ENCODE results near the gene GADL1. TPM values are rescaled to one million over a fixed set of nuclear protein-coding genes. Genes with fewer than 3 reads are reported as not detected.

Gene GADL1
- total RNA-seq, 1 experiment from 2014 or later, result not detected

DNA sequence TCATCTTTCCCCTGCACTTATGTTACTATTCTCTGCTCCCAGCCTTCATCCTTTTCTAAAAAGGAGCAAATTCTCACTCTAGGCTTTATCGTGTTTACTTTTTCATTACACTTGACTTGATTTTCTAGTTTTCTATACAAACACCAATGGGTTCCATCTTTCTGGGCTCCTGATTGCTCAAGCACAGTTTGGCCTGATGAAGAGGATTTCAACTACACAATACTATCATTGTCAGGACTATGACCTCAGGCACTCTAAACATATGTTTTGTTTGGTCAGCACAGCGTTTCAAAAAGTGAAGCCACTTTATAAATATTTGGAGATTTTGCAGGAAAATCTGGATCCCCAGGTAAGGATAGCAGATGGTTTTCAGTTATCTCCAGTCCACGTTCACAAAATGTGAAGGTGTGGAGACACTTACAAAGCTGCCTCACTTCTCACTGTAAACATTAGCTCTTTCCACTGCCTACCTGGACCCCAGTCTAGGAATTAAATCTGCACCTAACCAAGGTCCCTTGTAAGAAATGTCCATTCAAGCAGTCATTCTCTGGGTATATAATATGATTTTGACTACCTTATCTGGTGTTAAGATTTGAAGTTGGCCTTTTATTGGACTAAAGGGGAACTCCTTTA, 201.8 kb downstream of the GADL1 start (continued):
- TF ChIP-seq SRF (IDR thresholded peaks at IDR 0.05; ENCODE audit: low read depth) (no peak), SP1 (IDR thresholded peaks at IDR 0.05; ENCODE audit: low read depth) (no peak)

GRCh38 chr3:30691944-30692343, 202.5 kb downstream of the GADL1 start:
- no peak for TF ChIP-seq TCF7L2 (IDR thresholded peaks at IDR 0.05; ENCODE audit: borderline replicate concordance, extremely low read depth, insufficient read depth, insufficient read length)
- TF ChIP-seq YY1 (IDR thresholded peaks at IDR 0.05; ENCODE audit: extremely low read depth, insufficient replicate concordance, low read depth, low read length), result no peak
- no peak for TF ChIP-seq EGR1 (IDR thresholded peaks at IDR 0.05; ENCODE audit: low read depth)
- TF ChIP-seq SIN3A (IDR thresholded peaks at IDR 0.05; ENCODE audit: low read depth), result no peak
- no peak for TF ChIP-seq FOSL1 (IDR thresholded peaks at IDR 0.05; ENCODE audit: low read depth)
- no peak for TF ChIP-seq ELF1 (IDR thresholded peaks at IDR 0.05; ENCODE audit: borderline replicate concordance, low read depth)
- no peak for TF ChIP-seq ZFX (IDR thresholded peaks at IDR 0.05)
- no peak for TF ChIP-seq POLR2AphosphoS5 (IDR thresholded peaks at IDR 0.05; ENCODE audit: low read depth, low read length)
- TF ChIP-seq EZH2 (IDR thresholded peaks at IDR 0.05), result no peak
- TF ChIP-seq ZBTB33 (IDR thresholded peaks at IDR 0.05; ENCODE audit: extremely low read depth, insufficient replicate concordance, low read length), result no peak
- TF ChIP-seq CTCF (IDR thresholded peaks at IDR 0.05 in 2 of 3, conservative IDR thresholded peaks at IDR 0.05 in 1 of 3; ENCODE audit: borderline replicate concordance in 1 of 3, insufficient read depth in 1 of 3, low read depth in 2 of 3, low read length in 2 of 3), result no peak
- no peaks in the 10 kb centered on the region for H4K20me1 ChIP-seq (ENCODE audit: insufficient read depth)
- ATAC-seq, result no peak
- no peak overlapping the region for H2AFZ ChIP-seq (ENCODE audit: low read depth, low read length, poor library complexity, severe bottlenecking)
- H3K79me2 ChIP-seq (ENCODE audit: insufficient read depth, low read length), result peaks cover 42% of the 10 kb centered on the region
- H3K27me3 ChIP-seq (ENCODE audit: insufficient read depth, low read length), result no peaks in the 10 kb centered on the region
- no peak overlapping the region for H3K27ac ChIP-seq (ENCODE audit: low read depth, low read length)
- ChIA-PET POLR2A (no interaction called here), RAD21 (ENCODE audit: low non-redundant PET in 1 of 2, low total read pairs in 2 of 2, uncharacterized antibody in 2 of 2, unreplicated experiment in 2 of 2) (no interaction called here), CTCF (interaction anchor here (0.7 to 1.5 kb wide), 3 partner anchors 371 to 649 kb away, joined by 3 to 9 read pairs (median 3); no protein-coding TSS in a partner anchor)
- BruUV-seq (replicated peaks), result no TSS peak
- no peak overlapping the region for H3K4me2 ChIP-seq (ENCODE audit: low read length)
- no peaks in the 10 kb centered on the region for H3K9me2 ChIP-seq (ENCODE audit: insufficient read depth)
- peaks cover 36 to 47% of the 10 kb centered on the region in 2 experiments for H3K4me1 ChIP-seq (ENCODE audit: control insufficient read depth in 1 of 2, insufficient read depth in 2 of 2, low read length in 2 of 2)
- no peak for DNase-seq (ENCODE audit: low read depth, low spot score)
- intact Hi-C loops (cut with micrococcal nuclease), result no loop called here
- no peak overlapping the region for H3K4me3 ChIP-seq (replicated peaks in 1 of 2; ENCODE audit: low read depth in 1 of 2, low read length in 2 of 2)
- no peak overlapping the region for H3K9ac ChIP-seq (ENCODE audit: low read length)
- peaks cover 23 to 58% of the 10 kb centered on the region in 2 experiments for H3K36me3 ChIP-seq (ENCODE audit: control insufficient read depth in 1 of 2, insufficient read depth in 2 of 2, low read length in 2 of 2)
- H3K9me3 ChIP-seq (ENCODE audit: control insufficient read depth in 1 of 2, insufficient read depth in 1 of 2, low read depth in 1 of 2, low read length in 2 of 2), result no peaks in the 10 kb centered on the region
